HG02588 (cell line): ENCODE results near the gene FGF11.

Source experiments
- ATAC-seq: cut with Tn5 transposase; IDR thresholded peaks from one replicate; pipeline ENCODE4 v1.9.1; 2021; ENCODE audit warnings: mild to moderate bottlenecking, moderate library complexity; ENCODE audit not compliant: unreplicated experiment

The FGF11 gene

GRCh38 chr17:7429722-7430121 is 9.6 kb upstream of the FGF11 start:
- no peak for ATAC-seq

GRCh38 chr17:7431231-7431630 is 8.1 kb upstream of the FGF11 start:
- no peak for ATAC-seq

- no peak for ATAC-seq
These were observed 7.0 kb upstream of the FGF11 start for GRCh38 chr17:7432296-7432695.

GRCh38 chr17:7435676-7436555 is 3.4 kb upstream of the FGF11 start:
- peak; percentile 17 for ATAC-seq

- ATAC-seq: no peak
These were observed 2.5 kb upstream of the FGF11 start for GRCh38 chr17:7436556-7437368.

- no peak for ATAC-seq
These were observed 1.9 kb upstream of the FGF11 start for GRCh38 chr17:7437369-7437863.

GRCh38 chr17:7437950-7438614 is 1.2 kb upstream of the FGF11 start:
- ATAC-seq: no peak

- ATAC-seq: no peak
These were observed 454 bp upstream of the FGF11 start for GRCh38 chr17:7438656-7439460.

- no peak for ATAC-seq
These were observed 961 bp downstream of the FGF11 start for GRCh38 chr17:7440113-7440833.

GRCh38 chr17:7440834-7441195 is 1.5 kb downstream of the FGF11 start:
- no peak for ATAC-seq

- ATAC-seq: no peak
These were observed 2.0 kb downstream of the FGF11 start for GRCh38 chr17:7441266-7441665.

GRCh38 chr17:7442142-7442541 is 2.8 kb downstream of the FGF11 start:
- no peak for ATAC-seq

- ATAC-seq: no peak
These were observed 4.5 kb downstream of the FGF11 start for GRCh38 chr17:7443499-7444485.

- no peak for ATAC-seq
These were observed 5.6 kb downstream of the FGF11 start, which contains the start of gene CHRNB1 for GRCh38 chr17:7444682-7445618. Gene CHRNB1, plus strand, starts transcription at chr17:7445061. Its CDS starts 67 bp downstream, at chr17:7445128.

GRCh38 chr17:7445619-7445968 is 6.3 kb downstream of the FGF11 start:
- no peak for ATAC-seq

GRCh38 chr17:7448461-7448860 is 9.1 kb downstream of the FGF11 start:
- ATAC-seq: no peak

GRCh38 chr17:7459961-7460545 is 20.7 kb downstream of the FGF11 start:
- no peak for ATAC-seq
